GM12872 (cell line): Measurements from ENCODE around the gene DHRS7C.

Experiments used
- TF ChIP-seq, protein P1 (sequence below): IDR thresholded peaks from 3 replicates; pipeline ENCODE4 v1.5.1; 2011; ENCODE audit warnings: low read depth, mild to moderate bottlenecking, low read length, moderate library complexity; ENCODE audit not compliant: insufficient read depth

The DHRS7C gene

DNA sequence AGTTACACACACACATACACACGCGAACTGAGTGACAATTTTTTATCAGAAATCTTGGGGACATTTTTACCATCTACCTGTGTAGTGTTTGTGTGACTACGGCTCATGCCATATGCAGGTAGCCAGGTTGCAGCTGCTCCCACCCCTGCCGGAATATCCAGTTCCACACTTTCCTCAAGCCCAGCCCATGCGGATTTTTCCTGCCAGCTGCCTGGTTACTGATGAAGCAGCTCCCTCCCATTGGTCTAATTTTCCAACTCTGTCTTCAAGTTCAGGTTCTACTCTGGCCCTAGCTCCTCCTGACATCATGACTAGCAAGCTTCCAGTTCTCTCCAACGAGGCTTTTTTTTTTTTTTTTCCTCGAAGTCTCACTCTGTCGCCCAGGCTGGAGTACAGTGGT is 25.7 kb upstream of the DHRS7C start:
- TF ChIP-seq, protein P1, sequence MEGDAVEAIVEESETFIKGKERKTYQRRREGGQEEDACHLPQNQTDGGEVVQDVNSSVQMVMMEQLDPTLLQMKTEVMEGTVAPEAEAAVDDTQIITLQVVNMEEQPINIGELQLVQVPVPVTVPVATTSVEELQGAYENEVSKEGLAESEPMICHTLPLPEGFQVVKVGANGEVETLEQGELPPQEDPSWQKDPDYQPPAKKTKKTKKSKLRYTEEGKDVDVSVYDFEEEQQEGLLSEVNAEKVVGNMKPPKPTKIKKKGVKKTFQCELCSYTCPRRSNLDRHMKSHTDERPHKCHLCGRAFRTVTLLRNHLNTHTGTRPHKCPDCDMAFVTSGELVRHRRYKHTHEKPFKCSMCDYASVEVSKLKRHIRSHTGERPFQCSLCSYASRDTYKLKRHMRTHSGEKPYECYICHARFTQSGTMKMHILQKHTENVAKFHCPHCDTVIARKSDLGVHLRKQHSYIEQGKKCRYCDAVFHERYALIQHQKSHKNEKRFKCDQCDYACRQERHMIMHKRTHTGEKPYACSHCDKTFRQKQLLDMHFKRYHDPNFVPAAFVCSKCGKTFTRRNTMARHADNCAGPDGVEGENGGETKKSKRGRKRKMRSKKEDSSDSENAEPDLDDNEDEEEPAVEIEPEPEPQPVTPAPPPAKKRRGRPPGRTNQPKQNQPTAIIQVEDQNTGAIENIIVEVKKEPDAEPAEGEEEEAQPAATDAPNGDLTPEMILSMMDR, result no peak

DNA sequence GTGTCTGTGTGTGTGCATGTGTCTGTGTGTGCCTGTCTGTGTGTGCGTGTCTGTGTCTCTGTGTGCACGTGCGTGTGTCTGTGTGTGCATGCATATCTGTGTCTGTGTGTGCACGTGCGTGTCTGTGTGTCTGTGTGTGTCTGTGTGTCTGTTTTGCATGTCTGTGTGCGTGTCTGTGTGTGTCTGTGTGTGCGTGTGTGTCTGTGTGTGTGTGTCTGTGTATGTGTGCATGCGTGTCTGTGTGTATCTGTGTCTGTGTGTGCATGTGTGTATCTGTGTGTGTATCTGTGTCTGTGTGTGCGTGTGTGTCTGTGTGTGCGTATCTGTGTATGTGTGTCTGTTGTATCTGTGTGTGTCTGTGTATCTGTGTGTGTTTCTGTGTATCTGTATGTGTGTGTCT is 25.1 kb upstream of the DHRS7C start:
- TF ChIP-seq, protein P1, result no peak

DNA sequence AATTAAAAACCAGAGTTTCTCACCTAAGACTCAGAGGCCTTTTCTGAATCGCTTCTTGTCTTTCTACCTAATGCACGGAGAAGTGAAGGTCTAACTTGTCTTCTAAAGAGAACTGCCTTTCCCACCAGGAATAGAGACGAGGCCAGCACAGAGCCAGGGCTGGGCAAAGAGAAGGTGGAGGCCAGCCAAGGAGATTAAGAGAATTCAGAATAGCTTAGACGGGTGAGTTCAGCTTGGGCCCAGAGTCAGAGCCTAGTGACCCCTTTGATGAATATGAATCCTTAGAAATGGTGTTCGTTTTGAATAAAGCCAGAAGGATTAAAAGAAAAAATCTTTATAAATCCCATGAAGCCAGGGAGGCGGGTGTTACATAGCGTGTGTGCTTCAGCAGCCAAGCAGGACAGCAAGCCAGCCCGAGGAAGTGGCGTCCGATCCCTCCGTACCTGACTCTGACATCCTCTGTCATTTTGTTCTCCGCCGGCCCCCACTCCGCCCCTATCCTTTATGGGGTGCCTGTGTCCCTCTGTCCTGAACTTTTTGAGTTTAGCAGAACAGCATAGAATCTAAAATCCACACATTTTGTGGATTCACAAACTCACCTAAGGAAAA is 23.0 kb upstream of the DHRS7C start:
- TF ChIP-seq, protein P1, result no peak

DNA sequence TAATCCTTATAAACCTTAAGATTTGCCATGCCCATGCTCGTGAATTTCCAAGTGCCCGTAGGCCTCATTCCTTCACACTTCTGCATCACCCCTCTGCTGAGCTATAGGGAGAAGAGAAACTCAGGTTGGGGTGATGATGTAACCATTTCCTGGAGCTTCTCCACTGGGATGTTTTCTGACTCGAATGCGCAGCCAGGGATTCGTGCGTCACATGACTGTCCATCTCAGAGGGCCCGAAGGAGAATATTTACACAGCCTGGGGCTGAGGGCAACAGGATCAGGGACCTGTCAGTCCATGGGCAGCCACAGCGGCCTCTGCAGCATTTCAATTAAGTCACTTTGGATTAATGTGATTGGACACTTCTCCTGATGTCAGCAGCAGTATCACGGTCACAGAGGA is 21.8 kb upstream of the DHRS7C start:
- TF ChIP-seq, protein P1, result no peak

DNA sequence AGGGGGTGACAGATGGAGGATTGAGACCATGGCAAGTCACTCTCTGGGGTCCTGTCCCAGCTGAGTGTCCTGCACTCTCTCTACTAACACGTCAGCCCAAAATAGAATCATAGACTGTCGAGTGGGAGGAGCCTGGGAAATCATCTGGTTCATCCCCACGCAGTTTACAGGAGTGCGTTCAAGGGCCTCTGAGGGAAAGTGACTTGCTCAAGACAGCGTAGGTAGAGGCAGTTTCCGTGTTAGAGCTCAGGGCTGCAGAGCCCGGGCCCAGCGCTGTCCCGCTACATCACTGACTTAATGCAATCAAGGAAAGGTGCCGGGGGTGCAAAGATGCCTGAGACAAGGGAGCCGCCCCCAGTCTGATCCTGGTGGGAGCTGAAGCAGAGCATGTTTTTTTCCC is 20.1 kb upstream of the DHRS7C start:
- TF ChIP-seq, protein P1, result no peak

DNA sequence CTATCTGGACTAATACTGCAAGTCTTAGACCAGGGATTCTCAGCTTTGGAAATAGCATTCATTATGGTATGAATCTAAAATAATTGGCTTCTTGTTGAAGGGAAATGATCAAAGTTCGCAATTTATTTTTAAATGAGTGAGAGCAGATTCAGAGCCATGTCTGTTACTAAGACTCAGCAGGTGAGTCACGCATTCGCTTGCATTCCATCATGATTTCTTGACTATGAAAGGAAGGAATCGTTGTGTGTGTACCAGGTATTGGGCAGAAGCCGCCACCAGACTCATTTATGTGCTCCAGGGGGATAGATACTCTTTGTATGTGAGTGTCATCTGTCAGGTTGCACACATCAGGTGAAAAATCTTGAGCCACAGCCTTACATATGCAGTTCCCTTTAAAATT is 19.7 kb upstream of the DHRS7C start:
- TF ChIP-seq, protein P1, result no peak

DNA sequence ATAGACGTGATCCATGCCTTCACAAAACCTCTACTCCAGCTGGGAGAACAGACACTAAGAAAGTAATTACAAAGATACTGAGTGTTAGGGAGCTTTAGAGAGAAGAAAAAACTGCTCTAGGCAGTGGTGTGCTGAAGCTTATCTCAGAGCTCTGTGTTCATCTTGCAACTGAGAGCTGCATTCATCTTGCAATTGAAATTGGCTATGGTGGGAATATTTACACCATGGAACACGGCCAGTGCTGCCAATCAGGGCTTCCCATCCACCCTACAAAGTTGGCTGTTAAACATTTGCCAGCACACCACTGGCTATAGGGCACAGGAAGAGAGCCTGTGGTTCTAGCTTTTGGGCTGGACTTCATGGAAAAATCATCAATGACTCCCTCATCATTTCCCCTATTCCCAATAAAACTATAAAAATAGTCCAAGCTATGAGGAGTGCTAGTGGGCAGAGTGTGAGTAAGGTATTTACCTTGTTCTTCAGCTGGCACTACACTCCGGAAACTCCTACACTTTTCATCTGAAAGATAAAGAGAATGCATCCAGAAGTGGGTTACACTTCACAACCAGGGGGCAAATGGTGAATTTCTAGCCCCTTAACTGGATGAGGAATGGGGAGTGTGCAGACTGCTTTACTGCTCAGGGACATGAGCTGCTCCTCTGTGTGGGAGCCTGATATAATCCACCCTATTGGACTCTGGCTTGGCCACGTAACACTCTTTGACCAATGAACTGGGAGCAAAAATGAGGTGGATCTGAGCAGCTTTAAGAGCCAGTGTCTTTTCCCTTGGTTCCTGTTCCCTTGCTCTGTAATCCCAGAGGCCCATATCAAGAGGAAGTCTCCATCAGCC is 18.9 kb upstream of the DHRS7C start:
- TF ChIP-seq, protein P1, result no peak
